HuH-7 (cell line): ENCODE measurements around the gene CARD6.
"Not testable (repeated sequence)": the region's sequence is repeated elsewhere in the genome, so short reads cannot be mapped to it uniquely, and the experiment has no call there.

Experiments
- DNase-seq: peaks from one replicate; pipeline ENCODE4 v3.0.0; 2011; ENCODE audit warnings: low spot score

The CARD6 gene

DNA sequence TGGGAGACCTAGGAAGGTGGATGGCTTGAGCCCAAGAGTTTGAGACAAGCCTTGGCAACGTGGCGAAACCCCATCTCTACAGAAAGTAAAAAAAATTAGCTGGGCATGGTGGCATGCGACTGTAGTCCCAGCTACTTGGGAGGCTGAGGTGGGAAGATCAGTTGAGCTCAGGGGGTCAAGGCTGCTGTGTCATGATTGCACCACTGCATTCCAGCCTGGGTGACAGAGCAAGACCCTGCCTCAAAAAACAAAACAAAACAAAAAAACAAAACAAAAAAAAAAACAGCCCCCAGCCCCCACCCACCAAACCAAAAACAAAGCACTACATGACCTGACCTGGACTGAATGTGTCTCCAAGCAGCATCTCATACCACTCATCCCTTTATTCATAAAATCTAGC is 34.8 kb downstream of the CARD6 start:
- DNase-seq, result no peak

- no peak for DNase-seq
Measured at GRCh38 chr5:40877371-40877988, 36.3 kb downstream of the CARD6 start.

DNA sequence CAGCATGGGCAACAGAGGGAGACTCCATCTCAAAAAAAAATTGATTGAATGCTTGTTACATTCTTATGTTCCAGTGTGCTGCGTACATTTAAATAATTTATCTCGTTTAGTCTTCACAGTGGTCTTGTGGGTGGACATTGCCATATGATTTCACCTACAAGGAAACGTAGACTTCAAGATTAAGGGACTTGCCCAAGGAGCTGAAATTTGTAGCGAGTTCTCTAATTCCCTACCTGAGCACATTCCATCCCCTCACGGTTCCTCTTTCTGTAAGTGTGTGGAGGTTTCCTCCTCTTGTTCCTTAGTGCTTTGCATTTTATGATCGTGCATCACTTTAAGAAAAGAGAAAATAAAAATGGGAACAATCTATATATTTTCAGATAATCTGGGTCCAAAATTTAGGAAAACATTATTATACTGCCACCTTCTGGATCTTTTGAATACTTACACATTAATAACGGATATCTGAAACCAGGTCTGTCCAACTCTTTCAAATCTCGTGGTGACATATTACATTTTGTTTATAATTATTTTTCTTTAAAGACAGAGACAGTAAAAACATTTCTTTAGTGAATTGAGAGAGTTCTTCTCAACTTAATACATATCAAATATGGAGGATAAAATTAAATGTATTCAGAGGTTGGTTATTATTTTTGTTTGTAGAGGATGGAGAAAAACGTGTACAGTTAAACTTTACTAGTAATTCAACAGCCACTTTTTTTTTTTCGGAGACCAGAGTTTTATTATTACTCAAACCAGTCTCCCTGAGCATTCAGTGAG is 38.2 kb downstream of the CARD6 start:
- DNase-seq, result no peak

GRCh38 chr5:40882291-40882690 is 41.1 kb downstream of the CARD6 start:
- DNase-seq, result no peak

DNA sequence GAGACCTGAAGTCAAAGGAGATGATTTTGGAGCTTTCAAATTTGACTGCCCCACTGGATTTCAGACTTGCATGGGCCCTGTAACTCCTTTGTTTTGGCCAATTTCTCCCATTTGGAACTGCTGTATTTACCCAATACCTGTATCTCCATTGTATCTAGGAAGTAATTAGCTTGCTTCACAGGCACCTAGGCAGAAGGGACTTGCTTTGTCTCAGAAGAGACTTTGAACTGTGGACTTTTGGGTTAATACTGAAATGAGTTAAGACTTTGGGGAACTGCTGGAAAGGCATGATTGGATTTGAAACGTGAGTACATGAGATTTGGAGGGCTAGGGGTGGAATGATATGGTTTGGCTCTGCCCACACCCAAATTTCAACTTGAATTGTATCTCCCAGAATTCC is 41.9 kb downstream of the CARD6 start:
- not testable (repeated sequence) for DNase-seq

DNA sequence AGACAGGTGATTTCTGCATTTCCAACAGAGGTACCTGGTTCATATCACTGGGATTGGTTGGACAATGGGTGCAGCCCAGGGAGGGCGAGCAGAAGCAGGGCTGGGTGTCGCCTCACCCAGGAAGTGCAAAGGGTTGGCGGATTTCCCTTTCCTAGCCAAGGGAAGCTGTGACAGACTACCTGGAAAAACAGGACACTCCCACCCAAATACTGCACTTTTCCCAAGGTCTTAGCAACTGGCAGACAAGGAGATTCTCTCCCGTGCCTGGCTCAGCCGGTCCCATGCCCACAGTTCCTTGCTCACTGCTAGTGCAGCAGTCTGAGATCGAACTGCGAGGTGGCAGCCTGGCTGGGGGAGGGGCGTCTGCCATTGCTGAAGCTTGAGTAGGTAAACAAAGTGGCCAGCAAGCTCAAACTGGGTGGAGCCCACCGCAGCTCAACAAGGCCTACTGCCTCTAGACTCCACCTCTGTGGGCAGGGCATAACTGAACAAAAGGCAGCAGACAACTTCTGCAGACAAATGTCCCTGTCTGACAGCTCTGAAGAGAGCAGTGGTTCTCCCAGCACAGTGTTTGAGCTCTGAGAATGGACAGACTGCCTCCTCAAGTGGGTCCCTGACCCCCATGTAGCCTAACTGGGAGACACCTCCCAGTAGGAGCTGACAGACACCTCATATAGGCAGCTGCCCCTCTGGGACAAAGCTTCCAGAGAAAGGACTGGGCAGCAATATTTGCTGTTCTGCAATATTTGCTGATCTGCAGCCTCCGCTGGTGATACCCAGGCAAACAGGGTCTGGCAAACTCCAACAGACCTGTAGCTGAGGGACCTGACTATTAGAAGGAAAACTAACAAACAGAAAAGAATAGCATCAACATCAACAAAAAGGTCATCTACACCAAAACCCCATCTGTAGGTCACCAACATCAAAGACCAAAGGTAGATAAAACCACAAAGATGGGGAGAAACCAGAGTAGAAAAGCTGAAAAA is 54.6 kb downstream of the CARD6 start:
- not testable (repeated sequence) for DNase-seq

GRCh38 chr5:40904205-40904993 is 63.2 kb downstream of the CARD6 start:
- DNase-seq, result peak; percentile 59

DNA sequence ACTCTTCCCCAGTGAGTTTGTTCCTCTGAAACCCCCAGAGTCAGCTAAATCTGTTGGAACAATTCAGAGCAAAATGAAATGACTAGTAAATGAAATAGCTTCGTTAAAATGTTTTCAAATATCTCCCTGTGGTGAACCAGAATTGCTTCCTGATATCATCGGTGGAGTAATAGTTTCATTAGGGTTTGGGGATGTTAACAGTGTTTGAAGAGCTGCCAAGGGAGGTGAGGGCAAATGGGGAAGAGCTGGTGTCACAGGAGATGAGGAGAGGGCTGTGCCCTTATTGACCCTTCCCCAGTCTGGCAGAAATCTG is 63.8 kb downstream of the CARD6 start:
- no peak for DNase-seq

GRCh38 chr5:40906351-40906751 is 65.2 kb downstream of the CARD6 start:
- DNase-seq, result no peak

DNA sequence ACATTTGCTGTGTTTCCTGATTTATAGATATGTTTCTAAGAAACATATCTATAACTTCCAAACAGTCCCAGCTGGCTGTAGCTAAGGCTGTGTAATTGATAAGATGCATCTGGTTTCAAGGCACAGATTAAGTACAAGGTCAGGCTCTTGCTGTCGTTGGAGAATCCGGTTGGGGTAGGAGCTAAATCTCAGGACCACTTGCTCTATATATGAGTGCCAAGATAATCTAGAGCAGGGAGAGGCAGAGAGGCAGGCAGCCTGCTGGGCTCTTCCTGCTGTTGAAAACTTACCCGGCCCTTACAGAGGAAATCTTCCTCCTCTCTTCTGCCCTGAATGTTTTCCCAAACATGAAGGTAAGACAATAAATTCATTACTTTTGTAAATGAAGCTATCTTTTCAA is 68.1 kb downstream of the CARD6 start, which contains the start of gene C7:
Gene C7 (plus strand): TSS at position 234 of the 400 bp plus-strand sequence. CDS start 114 bp downstream, at position 348.
- no peak for DNase-seq

- DNase-seq, result no peak
Measured at GRCh38 chr5:40909723-40910122, 68.6 kb downstream of the CARD6 start.
